ENCODE measurements around the gene ATP11A. TPM values are rescaled to one million over a fixed set of nuclear protein-coding genes. Genes with fewer than 3 reads are reported as not detected.

The ATP11A gene
- total RNA-seq, 1 experiment from 2014 or later, result 65.3 TPM

GRCh38 chr13:112897603-112897955 lies 207.7 kb downstream of the ATP11A start:
- no peak overlapping the region for H3K56ac ChIP-seq (ENCODE audit: insufficient read length, low read depth, low read length)
- peaks cover 0 to 5% (median 3%) of the 10 kb centered on the region in 3 experiments; a peak in 4 of 7 replicates for H3K36me3 Mint-ChIP-seq (ENCODE audit: insufficient read depth in 1 of 3, low read depth in 3 of 3)
- H3K4ac ChIP-seq (ENCODE audit: low read depth, low read length), result no peak overlapping the region
- H4K20me1 ChIP-seq (ENCODE audit: control insufficient read depth, insufficient read depth, insufficient read length), result no peaks in the 10 kb centered on the region
- H3K4me1 Mint-ChIP-seq, result peaks cover 53 to 57% of the 10 kb centered on the region in 2 experiments
- no peak overlapping the region for H2AK5ac ChIP-seq (ENCODE audit: insufficient read length, low read length)
- H2BK15ac ChIP-seq (ENCODE audit: low read depth, low read length), result no peak overlapping the region
- H3K4me2 ChIP-seq (ENCODE audit: insufficient read depth, insufficient read length, low read length), result no peak overlapping the region
- H4K91ac ChIP-seq (ENCODE audit: insufficient read length, low read depth, low read length), result no peak overlapping the region
- H2BK5ac ChIP-seq (ENCODE audit: insufficient read length, low read length), result no peak overlapping the region
- H3K23me2 ChIP-seq (ENCODE audit: insufficient read length, low read depth, low read length, poor library complexity, severe bottlenecking), result peaks cover 9% of the 10 kb centered on the region
- H3K27me3 ChIP-seq (ENCODE audit: insufficient read depth, low read length), result no peaks in the 10 kb centered on the region
- H2BK20ac ChIP-seq (ENCODE audit: low read depth, low read length, poor library complexity, severe bottlenecking), result no peak overlapping the region
- H3K23ac ChIP-seq (ENCODE audit: insufficient read length, low read depth, low read length), result no peak overlapping the region
- H3K18ac ChIP-seq (ENCODE audit: insufficient read length, low read depth, low read length), result no peak overlapping the region
- no peak overlapping the region for H3K4me3 Mint-ChIP-seq
- H2BK12ac ChIP-seq (ENCODE audit: insufficient read length, low read depth, low read length), result no peak overlapping the region
- no peaks in the 10 kb centered on the region for H3K79me2 ChIP-seq (ENCODE audit: insufficient read depth, low read length)
- no peak overlapping the region for H3K27ac Mint-ChIP-seq
- no peak overlapping the region for H2BK120ac ChIP-seq (ENCODE audit: low read depth, low read length, poor library complexity, severe bottlenecking)
- TF ChIP-seq, protein P1, sequence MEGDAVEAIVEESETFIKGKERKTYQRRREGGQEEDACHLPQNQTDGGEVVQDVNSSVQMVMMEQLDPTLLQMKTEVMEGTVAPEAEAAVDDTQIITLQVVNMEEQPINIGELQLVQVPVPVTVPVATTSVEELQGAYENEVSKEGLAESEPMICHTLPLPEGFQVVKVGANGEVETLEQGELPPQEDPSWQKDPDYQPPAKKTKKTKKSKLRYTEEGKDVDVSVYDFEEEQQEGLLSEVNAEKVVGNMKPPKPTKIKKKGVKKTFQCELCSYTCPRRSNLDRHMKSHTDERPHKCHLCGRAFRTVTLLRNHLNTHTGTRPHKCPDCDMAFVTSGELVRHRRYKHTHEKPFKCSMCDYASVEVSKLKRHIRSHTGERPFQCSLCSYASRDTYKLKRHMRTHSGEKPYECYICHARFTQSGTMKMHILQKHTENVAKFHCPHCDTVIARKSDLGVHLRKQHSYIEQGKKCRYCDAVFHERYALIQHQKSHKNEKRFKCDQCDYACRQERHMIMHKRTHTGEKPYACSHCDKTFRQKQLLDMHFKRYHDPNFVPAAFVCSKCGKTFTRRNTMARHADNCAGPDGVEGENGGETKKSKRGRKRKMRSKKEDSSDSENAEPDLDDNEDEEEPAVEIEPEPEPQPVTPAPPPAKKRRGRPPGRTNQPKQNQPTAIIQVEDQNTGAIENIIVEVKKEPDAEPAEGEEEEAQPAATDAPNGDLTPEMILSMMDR (conservative IDR thresholded peaks at IDR 0.05), result no peak
- peaks cover 10% of the 10 kb centered on the region; the same call in 1 of the 2 replicates for H3K4me1 ChIP-seq (ENCODE audit: insufficient read depth, low read length)
- DNase-seq, result no peak
- no peak overlapping the region for H2AFZ ChIP-seq (ENCODE audit: low read length)
- H3K9me3 Mint-ChIP-seq, result no peaks in the 10 kb centered on the region; a peak in 1 of 5 replicates
- no peak overlapping the region for H3K9ac ChIP-seq (ENCODE audit: extremely low read depth, insufficient read length, low read length)
- no peaks in the 10 kb centered on the region for H3K79me1 ChIP-seq (ENCODE audit: insufficient read depth, low read depth, low read length, poor library complexity, severe bottlenecking)
- H4K8ac ChIP-seq (replicated peaks; ENCODE audit: insufficient read length, low read depth, low read length), result no peak overlapping the region
- no CpG with 5 or more reads among the region's 6 CpGs for WGBS (ENCODE audit: extremely low coverage, insufficient read length, low lambda C conversion rate)
- no peak overlapping the region for H3K14ac ChIP-seq (ENCODE audit: insufficient read depth, low read length)
- no peak overlapping the region for H3T11ph ChIP-seq (ENCODE audit: low read length)
- no peak overlapping the region for H4K5ac ChIP-seq (ENCODE audit: insufficient read length, low read depth, low read length)
- H3K9me3 ChIP-seq (ENCODE audit: control insufficient read depth, low read depth, low read length), result no peaks in the 10 kb centered on the region
- H3K27ac ChIP-seq (ENCODE audit: insufficient read length, low read depth, low read length), result no peak overlapping the region
- peaks cover 27% of the 10 kb centered on the region for H3K27me3 Mint-ChIP-seq (ENCODE audit: low read depth)

Data from H9 (cell line).